Body of pancreas (tissue), 4 donors: Measurements from ENCODE around the gene TTC7B. TPM values are rescaled to one million over a fixed set of nuclear protein-coding genes. Genes with fewer than 3 reads are reported as not detected.

Experiments
- ATAC-seq: fragments of 150-250 bp; one replicate; pipeline ENCODE4 v1.9.1; 2016
- DNase-seq, 4 donors: peaks; one replicate each; pipeline ENCODE4 v3.0.0-alpha.2; 2019
- H3K27ac ChIP-seq, 4 donors: fragments of 200-600 bp; sonication (generic); 1 replicate in 3 of 4; 2 replicates in 1 of 4; pipeline versions ENCODE4 v1.5.1 to v1.6.1; 2016 to 2019; ENCODE audit warnings: mild to moderate bottlenecking in 1 of 4, mixed read lengths in 1 of 4, moderate library complexity in 1 of 4
- H3K27me3 ChIP-seq, 2 donors: fragments of 200-600 bp; sonication (generic); one replicate each; pipeline ENCODE4 v1.6.0; 2016; ENCODE audit warnings: mild to moderate bottlenecking in 1 of 2
- H3K36me3 ChIP-seq, 2 donors: fragments of 200-600 bp; sonication (generic); replicated peaks in 1 of 2; 2 replicates each; pipeline ENCODE4 v1.5.1; 2016; ENCODE audit warnings: low read depth in 2 of 2; ENCODE audit not compliant: insufficient read depth in 1 of 2
- H3K4me1 ChIP-seq: fragments of 200-600 bp; sonication (generic); one replicate; pipeline ENCODE4 v1.6.0; 2016
- H3K4me3 ChIP-seq, 2 donors: fragments of 200-600 bp; sonication (generic); 1 replicate in 1 of 2; 2 replicates in 1 of 2; pipeline ENCODE4 v1.5.1; 2016 to 2019
- H3K9me3 ChIP-seq, 3 donors: fragments of 200-600 bp; sonication (generic); 1 replicate in 2 of 3; 2 replicates in 1 of 3; pipeline ENCODE4 v1.5.1; 2016
- POLR2A ChIP-seq, 3 donors: fragments of 450-650 bp; IDR thresholded peaks; one replicate each; pipeline ENCODE4 v1.6.1; 2016; ENCODE audit warnings: antibody characterized with exemption in 3 of 3, mild to moderate bottlenecking in 2 of 3
- WGBS, 2 donors: methylation state at CpG; one replicate each; pipeline ENCODE4 v1.1.5; 2017; 5-methylcytosine and 5-hydroxymethylcytosine counted together
- intact Hi-C: fragments of 100-400 bp; cut with DNase I; formaldehyde crosslinking; loops from one replicate; pipeline ENCODE4 v1.15.1; 2023
- total RNA-seq, 2 donors: library from RNA; depleted of rRNA; stranded (reverse); fragments of >200 nt; gene quantifications; one replicate each; pipeline ENCODE4 v1.1.0, GENCODE V29; 2016
- TF ChIP-seq, protein P1 (sequence below), 7 experiments: fragments of 450-650 bp in 4 of 7; fragments of 200-600 bp in 3 of 7; sonication (generic) in 3 of 7; IDR thresholded peaks; one replicate each; pipeline ENCODE4 v1.5.1; 2016 to 2019; ENCODE audit warnings: antibody characterized with exemption in 7 of 7

TTC7B gene
- total RNA-seq, 2 donors from 2014 or later, result 15.3 to 44.2 TPM

- peaks cover 70% of the 10 kb centered on the region for H3K4me1 ChIP-seq
- ATAC-seq (no peak), DNase-seq (no peak)
- no peaks in the 10 kb centered on the region for H3K27me3 ChIP-seq
- H3K9me3 ChIP-seq, result no peaks in the 10 kb centered on the region
- no peaks in the 10 kb centered on the region for H3K36me3 ChIP-seq
- TF ChIP-seq, protein P1, sequence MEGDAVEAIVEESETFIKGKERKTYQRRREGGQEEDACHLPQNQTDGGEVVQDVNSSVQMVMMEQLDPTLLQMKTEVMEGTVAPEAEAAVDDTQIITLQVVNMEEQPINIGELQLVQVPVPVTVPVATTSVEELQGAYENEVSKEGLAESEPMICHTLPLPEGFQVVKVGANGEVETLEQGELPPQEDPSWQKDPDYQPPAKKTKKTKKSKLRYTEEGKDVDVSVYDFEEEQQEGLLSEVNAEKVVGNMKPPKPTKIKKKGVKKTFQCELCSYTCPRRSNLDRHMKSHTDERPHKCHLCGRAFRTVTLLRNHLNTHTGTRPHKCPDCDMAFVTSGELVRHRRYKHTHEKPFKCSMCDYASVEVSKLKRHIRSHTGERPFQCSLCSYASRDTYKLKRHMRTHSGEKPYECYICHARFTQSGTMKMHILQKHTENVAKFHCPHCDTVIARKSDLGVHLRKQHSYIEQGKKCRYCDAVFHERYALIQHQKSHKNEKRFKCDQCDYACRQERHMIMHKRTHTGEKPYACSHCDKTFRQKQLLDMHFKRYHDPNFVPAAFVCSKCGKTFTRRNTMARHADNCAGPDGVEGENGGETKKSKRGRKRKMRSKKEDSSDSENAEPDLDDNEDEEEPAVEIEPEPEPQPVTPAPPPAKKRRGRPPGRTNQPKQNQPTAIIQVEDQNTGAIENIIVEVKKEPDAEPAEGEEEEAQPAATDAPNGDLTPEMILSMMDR (IDR thresholded peaks at IDR 0.05), result no peak
- no peak for TF ChIP-seq POLR2A (IDR thresholded peaks at IDR 0.05)
- no peak overlapping the region for H3K27ac ChIP-seq
- H3K4me3 ChIP-seq, result no peak overlapping the region
- 88 to 100% methylated on average over 2 to 5 of the region's 5 CpGs for WGBS, 2 donors
- intact Hi-C loops, result no loop called here
These were observed 4.1 kb downstream of the TTC7B start for GRCh38 chr14:90812109-90812508.

DNA sequence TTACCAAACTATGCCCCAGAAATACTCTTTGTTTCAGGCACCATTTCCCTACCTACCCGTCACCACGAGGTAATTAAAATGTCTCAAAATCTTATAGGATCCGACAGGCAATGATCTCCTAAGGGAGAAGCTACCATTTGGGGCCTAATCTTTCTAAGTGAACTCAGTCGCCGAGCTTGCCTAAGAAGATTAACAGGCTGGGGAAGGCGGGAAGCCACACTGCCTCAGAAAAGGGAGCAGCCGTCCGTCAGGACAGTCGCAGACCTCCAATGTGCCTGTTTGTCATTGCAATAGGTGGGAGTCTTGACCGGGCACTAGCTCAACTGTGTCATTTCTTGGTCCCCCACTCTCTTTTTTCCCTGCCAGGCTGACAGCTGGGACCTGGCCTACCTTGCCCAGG is 4.6 kb downstream of the TTC7B start:
- no peak overlapping the region for H3K4me3 ChIP-seq
- H3K36me3 ChIP-seq, result no peaks in the 10 kb centered on the region
- no peak overlapping the region for H3K27ac ChIP-seq
- H3K4me1 ChIP-seq, result peaks cover 71% of the 10 kb centered on the region
- intact Hi-C loops, result no loop called here
- ATAC-seq (no peak), DNase-seq (no peak)
- no peaks in the 10 kb centered on the region for H3K9me3 ChIP-seq
- 89 to 91% methylated on average over 8 to 10 of the region's 10 CpGs for WGBS, 2 donors
- no peaks in the 10 kb centered on the region for H3K27me3 ChIP-seq
- TF ChIP-seq POLR2A (IDR thresholded peaks at IDR 0.05), result no peak
- TF ChIP-seq, protein P1 (IDR thresholded peaks at IDR 0.05), result no peak

DNA sequence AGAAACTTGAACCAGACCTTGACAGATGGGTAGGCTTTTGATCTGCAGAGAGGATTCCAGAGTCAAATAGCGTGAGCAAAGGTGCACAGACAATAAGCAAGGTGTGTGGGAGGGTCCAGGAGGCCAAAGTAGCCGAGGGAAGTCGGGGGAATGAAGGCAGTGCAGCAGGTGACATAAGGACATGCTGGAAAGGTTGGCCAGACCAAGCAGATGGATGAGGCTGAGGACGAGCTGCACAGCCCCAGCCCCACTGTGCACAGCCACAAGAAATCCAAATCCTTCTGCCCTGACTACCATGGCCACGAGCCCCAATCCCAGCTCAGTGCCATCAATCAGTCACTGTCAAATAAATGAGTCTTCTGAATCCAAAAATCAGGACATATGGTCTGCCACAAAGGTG is 5.4 kb downstream of the TTC7B start:
- H3K4me3 ChIP-seq, result no peak overlapping the region
- TF ChIP-seq, protein P1 (IDR thresholded peaks at IDR 0.05), result no peak
- TF ChIP-seq POLR2A (IDR thresholded peaks at IDR 0.05), result no peak
- H3K4me1 ChIP-seq, result peaks cover 72% of the 10 kb centered on the region
- DNase-seq (no peak), ATAC-seq (no peak)
- no peaks in the 10 kb centered on the region for H3K36me3 ChIP-seq
- H3K27me3 ChIP-seq, result no peaks in the 10 kb centered on the region
- no peak overlapping the region for H3K27ac ChIP-seq
- 78 to 88% methylated on average over 5 of the region's 5 CpGs for WGBS, 2 donors
- intact Hi-C loops, result no loop called here
- H3K9me3 ChIP-seq, result no peaks in the 10 kb centered on the region

DNA sequence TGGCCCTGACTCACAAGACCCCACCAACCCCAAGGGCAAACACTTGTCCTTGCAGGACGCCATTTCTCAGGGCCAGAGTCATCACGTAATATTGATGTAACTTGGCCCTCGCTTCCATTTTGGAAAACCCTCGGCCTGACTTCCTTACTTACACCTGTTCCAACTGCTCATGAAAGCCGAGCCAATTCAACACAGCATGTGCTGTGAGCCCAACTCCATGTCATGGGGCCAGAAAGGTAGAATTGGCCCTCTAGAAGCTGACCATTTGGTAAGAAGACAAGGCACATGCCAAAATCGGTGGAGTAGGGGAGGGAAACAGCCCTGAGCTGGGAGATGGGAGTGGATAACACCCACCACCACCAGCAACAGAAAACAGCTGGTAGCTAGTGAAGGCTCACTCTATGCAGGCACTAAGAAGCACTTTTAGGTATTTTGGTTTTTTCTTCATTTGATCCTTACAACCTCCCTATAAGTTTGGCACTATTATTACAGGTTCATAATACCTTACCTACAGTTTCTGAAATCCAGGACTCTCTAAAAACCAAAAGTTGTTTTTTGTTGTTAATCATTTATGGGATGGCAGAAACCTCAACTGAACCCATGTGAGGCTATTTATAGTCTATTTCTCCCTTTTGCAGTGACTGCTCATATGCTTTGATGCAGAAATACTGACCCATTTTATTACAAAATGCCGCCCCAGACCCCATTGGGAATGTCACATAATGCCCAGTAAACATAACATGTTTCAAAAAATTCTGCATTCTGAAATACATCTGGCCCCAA is 6.5 kb downstream of the TTC7B start:
- no peak for DNase-seq
- Histone ChIP-seq H3K36me3 (no peaks in the 10 kb centered on the region), H3K27me3 (no peaks in the 10 kb centered on the region), H3K9me3 (no peaks in the 10 kb centered on the region), H3K27ac (no peak overlapping the region), H3K4me3 (no peak overlapping the region), H3K4me1 (peaks cover 63% of the 10 kb centered on the region)
- 92 to 93% methylated on average over 6 to 7 of the region's 7 CpGs for WGBS, 2 donors
- TF ChIP-seq, protein P1 (IDR thresholded peaks at IDR 0.05), result no peak
- TF ChIP-seq POLR2A (IDR thresholded peaks at IDR 0.05), result no peak
- ATAC-seq, result no peak
- intact Hi-C loops, result no loop called here
